Neural progenitor cell (in vitro differentiated cells): ENCODE results near the gene FAM43B. TPM values are rescaled to one million over a fixed set of nuclear protein-coding genes. Genes with fewer than 3 reads are reported as not detected.
A peak's percentile ranks its signal among the peaks of the same experiment; 100 is the strongest.
"Not testable (repeated sequence)": the region's sequence is repeated elsewhere in the genome, so short reads cannot be mapped to it uniquely, and the experiment has no call there.

Source experiments
- DNase-seq: peaks from one replicate; pipeline ENCODE4 v3.0.0-alpha.2; 2016; ENCODE audit warnings: low spot score
- H2AFZ ChIP-seq: fragments of 200-600 bp; sonication (generic); replicated peaks from 2 replicates; pipeline ENCODE4 v1.6.1; 2016; ENCODE audit warnings: antibody characterized with exemption
- H3F3A ChIP-seq: fragments of 200-600 bp; sonication (generic); 2 replicates; pipeline ENCODE4 v1.6.1; 2016; ENCODE audit warnings: antibody characterized with exemption, low read depth
- H3K27ac ChIP-seq: fragments of 200-600 bp; sonication (generic); 2 replicates; pipeline ENCODE4 v1.5.1; 2016; ENCODE audit warnings: mild to moderate bottlenecking
- H3K27me3 ChIP-seq: fragments of 200-600 bp; sonication (generic); 2 replicates; pipeline ENCODE4 v1.6.1; 2016; ENCODE audit warnings: mild to moderate bottlenecking, moderate library complexity
- H3K36me3 ChIP-seq: fragments of 200-600 bp; sonication (generic); 2 replicates; pipeline ENCODE4 v1.5.1; 2016
- H3K4me1 ChIP-seq: fragments of 200-600 bp; sonication (generic); 2 replicates; pipeline ENCODE4 v1.6.1; 2016; ENCODE audit warnings: mixed run types
- H3K4me2 ChIP-seq: fragments of 200-600 bp; sonication (generic); 2 replicates; pipeline ENCODE4 v1.6.1; 2016
- H3K4me3 ChIP-seq: fragments of 200-600 bp; sonication (generic); 2 replicates; pipeline ENCODE4 v1.5.1; 2016
- H3K79me2 ChIP-seq: fragments of 200-600 bp; sonication (generic); 2 replicates; pipeline ENCODE4 v1.6.1; 2016; ENCODE audit warnings: low read depth
- H3K9ac ChIP-seq: fragments of 200-600 bp; sonication (generic); 2 replicates; pipeline ENCODE4 v1.6.1; 2016
- H3K9me3 ChIP-seq: fragments of 200-600 bp; sonication (generic); 2 replicates; pipeline ENCODE4 v1.5.1; 2016; ENCODE audit warnings: low read depth
- H4K20me1 ChIP-seq: fragments of 200-600 bp; sonication (generic); 2 replicates; pipeline ENCODE4 v1.6.1; 2016; ENCODE audit warnings: low read depth
- H3K27ac Mint-ChIP-seq: 3 replicates; pipeline ENCODE4 v1.8.0; 2021; ENCODE audit warnings: mixed read lengths
- H3K27me3 Mint-ChIP-seq: 2 replicates; pipeline ENCODE4 v1.8.0; 2022; ENCODE audit warnings: low read depth, mild to moderate bottlenecking, inconsistent platforms, moderate library complexity, mixed read lengths; ENCODE audit not compliant: insufficient read depth
- H3K36me3 Mint-ChIP-seq: 3 replicates; pipeline ENCODE4 v1.8.0; 2021; ENCODE audit warnings: mixed read lengths
- H3K4me1 Mint-ChIP-seq: 3 replicates; pipeline ENCODE4 v1.8.0; 2021; ENCODE audit warnings: mixed read lengths
- H3K4me3 Mint-ChIP-seq: 3 replicates; pipeline ENCODE4 v1.8.0; 2021; ENCODE audit warnings: mild to moderate bottlenecking, moderate library complexity, mixed read lengths
- H3K9me3 Mint-ChIP-seq: 3 replicates; pipeline ENCODE4 v1.8.0; 2020; ENCODE audit warnings: mixed read lengths
- EZH2 ChIP-seq: fragments of 200-600 bp; sonication (generic); IDR thresholded peaks from 2 replicates; pipeline ENCODE4 v1.6.1; 2017; ENCODE audit warnings: antibody characterized with exemption, mild to moderate bottlenecking, moderate library complexity
- EZH2phosphoT487 ChIP-seq: fragments of 200-600 bp; sonication (generic); IDR thresholded peaks from 2 replicates; pipeline ENCODE4 v1.6.1; 2017; ENCODE audit warnings: antibody characterized with exemption
- total RNA-seq: library from RNA; depleted of rRNA; stranded (reverse); fragments of >200 nt; gene quantifications from 2 replicates; pipeline ENCODE4 v1.2.3, GENCODE V29; 2015; ENCODE audit warnings: low replicate concordance
- TF ChIP-seq, protein P1 (sequence below): fragments of 200-600 bp; sonication (generic); IDR thresholded peaks from 2 replicates; pipeline ENCODE4 v1.5.1; 2017; ENCODE audit warnings: antibody characterized with exemption, mild to moderate bottlenecking

The FAM43B gene
- total RNA-seq, 1 donor from 2014 or later, result not detected

GRCh38 chr1:20507564-20508410 is 44.6 kb upstream of the FAM43B start, which contains the start of gene MUL1:
MUL1 (minus strand) TSS chr1:20508151; CDS start chr1:20508024, 127 bp downstream.
- Histone ChIP-seq H3K36me3 (no peaks in the 10 kb centered on the region), H4K20me1 (peaks cover 6% of the 10 kb centered on the region), H3K27me3 (peaks cover 42% of the 10 kb centered on the region), H3F3A (no peaks in the 10 kb centered on the region), H3K4me1 (peaks cover 8% of the 10 kb centered on the region), H3K27ac (no peak within 1 kb of the TSS), H3K4me2 (peak within 1 kb of the TSS; percentile 80), H3K9ac (peak within 1 kb of the TSS; percentile 85), H2AFZ (peak within 1 kb of the TSS; percentile 80), H3K4me3 (peak within 1 kb of the TSS; percentile 94), H3K9me3 (no peaks in the 10 kb centered on the region), H3K79me2 (peaks cover 41% of the 10 kb centered on the region)
- peak; percentile 59 for TF ChIP-seq EZH2phosphoT487
- TF ChIP-seq, protein P1, sequence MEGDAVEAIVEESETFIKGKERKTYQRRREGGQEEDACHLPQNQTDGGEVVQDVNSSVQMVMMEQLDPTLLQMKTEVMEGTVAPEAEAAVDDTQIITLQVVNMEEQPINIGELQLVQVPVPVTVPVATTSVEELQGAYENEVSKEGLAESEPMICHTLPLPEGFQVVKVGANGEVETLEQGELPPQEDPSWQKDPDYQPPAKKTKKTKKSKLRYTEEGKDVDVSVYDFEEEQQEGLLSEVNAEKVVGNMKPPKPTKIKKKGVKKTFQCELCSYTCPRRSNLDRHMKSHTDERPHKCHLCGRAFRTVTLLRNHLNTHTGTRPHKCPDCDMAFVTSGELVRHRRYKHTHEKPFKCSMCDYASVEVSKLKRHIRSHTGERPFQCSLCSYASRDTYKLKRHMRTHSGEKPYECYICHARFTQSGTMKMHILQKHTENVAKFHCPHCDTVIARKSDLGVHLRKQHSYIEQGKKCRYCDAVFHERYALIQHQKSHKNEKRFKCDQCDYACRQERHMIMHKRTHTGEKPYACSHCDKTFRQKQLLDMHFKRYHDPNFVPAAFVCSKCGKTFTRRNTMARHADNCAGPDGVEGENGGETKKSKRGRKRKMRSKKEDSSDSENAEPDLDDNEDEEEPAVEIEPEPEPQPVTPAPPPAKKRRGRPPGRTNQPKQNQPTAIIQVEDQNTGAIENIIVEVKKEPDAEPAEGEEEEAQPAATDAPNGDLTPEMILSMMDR, result no peak
- no peak for TF ChIP-seq EZH2
- DNase-seq, result peak; percentile 94
- H3K4me1 Mint-ChIP-seq, result peaks cover 5% of the 10 kb centered on the region
- H3K27ac Mint-ChIP-seq, result no peak within 1 kb of the TSS
- H3K9me3 Mint-ChIP-seq, result no peaks in the 10 kb centered on the region
- no peaks in the 10 kb centered on the region for H3K36me3 Mint-ChIP-seq
- peak within 1 kb of the TSS; percentile 89 for H3K4me3 Mint-ChIP-seq
- H3K27me3 Mint-ChIP-seq, result peaks cover 6% of the 10 kb centered on the region

GRCh38 chr1:20508411-20508771 is 44.0 kb upstream of the FAM43B start:
- H3K4me1 ChIP-seq, result peaks cover 8% of the 10 kb centered on the region
- H3K27ac Mint-ChIP-seq, result no peak overlapping the region
- no peaks in the 10 kb centered on the region for H3K9me3 Mint-ChIP-seq
- peak; percentile 44 for TF ChIP-seq EZH2phosphoT487
- TF ChIP-seq, protein P1, result no peak
- H3K9ac ChIP-seq, result no peak overlapping the region
- no peak overlapping the region for H3K27ac ChIP-seq
- H3K4me3 Mint-ChIP-seq, result peak overlapping the region; percentile 89
- peaks cover 41% of the 10 kb centered on the region for H3K79me2 ChIP-seq
- H3K4me2 ChIP-seq, result peak overlapping the region; percentile 80
- H3K27me3 Mint-ChIP-seq, result peaks cover 11% of the 10 kb centered on the region
- no peaks in the 10 kb centered on the region for H3K36me3 ChIP-seq
- H2AFZ ChIP-seq, result peak overlapping the region; percentile 80
- DNase-seq, result no peak
- peak overlapping the region; percentile 94 for H3K4me3 ChIP-seq
- H4K20me1 ChIP-seq, result peaks cover 6% of the 10 kb centered on the region
- H3K4me1 Mint-ChIP-seq, result peaks cover 5% of the 10 kb centered on the region
- no peaks in the 10 kb centered on the region for H3K9me3 ChIP-seq
- H3K36me3 Mint-ChIP-seq, result no peaks in the 10 kb centered on the region
- no peaks in the 10 kb centered on the region for H3F3A ChIP-seq
- H3K27me3 ChIP-seq, result peaks cover 48% of the 10 kb centered on the region

DNA sequence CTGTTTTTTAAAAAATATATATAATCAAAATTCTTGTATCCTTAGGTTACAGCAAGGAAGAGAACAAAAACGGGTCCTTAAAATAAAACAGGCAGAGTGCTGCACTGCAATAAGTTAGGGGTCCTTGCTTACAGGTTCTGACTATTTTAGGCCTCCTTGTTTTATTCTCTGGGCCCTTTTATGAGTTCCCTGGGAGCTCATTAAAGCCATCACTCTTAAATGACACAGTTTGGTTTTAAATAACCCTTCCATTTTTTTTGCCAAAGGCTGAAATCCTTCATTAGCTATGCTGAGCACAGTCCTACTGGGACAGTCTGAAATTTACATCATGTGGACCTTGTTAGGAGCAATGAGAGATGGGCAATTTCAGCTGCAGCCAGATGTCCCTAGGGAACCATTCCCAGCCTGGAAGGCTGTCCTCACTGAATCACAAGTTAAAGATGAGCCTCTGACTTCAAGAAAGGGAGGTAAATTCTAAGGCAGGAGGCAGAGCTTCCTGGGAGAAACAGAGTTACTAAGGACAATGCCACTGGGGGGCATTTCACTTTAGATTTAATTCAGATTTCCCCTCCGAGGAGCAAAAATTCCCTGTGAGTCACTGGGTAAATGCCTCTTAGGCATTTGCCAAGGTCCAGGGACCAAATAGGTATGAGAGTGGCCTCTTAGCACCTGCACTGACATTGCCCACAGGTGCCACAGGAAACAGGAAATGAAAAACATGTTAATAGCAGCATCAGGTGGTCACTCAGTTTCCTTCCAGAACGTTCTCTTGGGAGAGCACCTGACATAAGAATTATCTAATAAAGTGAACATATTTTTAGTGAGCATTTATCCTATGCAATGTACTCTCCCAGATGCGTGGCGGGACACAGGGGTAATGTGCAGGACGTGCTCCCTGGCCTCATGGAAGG is 40.6 kb upstream of the FAM43B start:
- TF ChIP-seq EZH2phosphoT487 (no peak), EZH2 (no peak)
- TF ChIP-seq, protein P1, result no peak
- H3K79me2 ChIP-seq, result peaks cover 10% of the 10 kb centered on the region
- no peak overlapping the region for H3K27ac Mint-ChIP-seq
- peaks cover 73% of the 10 kb centered on the region for H3K27me3 ChIP-seq
- peaks cover 7% of the 10 kb centered on the region for H3K4me1 ChIP-seq
- no peaks in the 10 kb centered on the region for H3K36me3 Mint-ChIP-seq
- no peak overlapping the region for H3K27ac ChIP-seq
- no peaks in the 10 kb centered on the region for H3K9me3 Mint-ChIP-seq
- DNase-seq, result no peak
- peaks cover 13% of the 10 kb centered on the region for H3K27me3 Mint-ChIP-seq
- no peak overlapping the region for H3K9ac ChIP-seq
- no peaks in the 10 kb centered on the region for H4K20me1 ChIP-seq
- no peak overlapping the region for H3K4me3 ChIP-seq
- H3K36me3 ChIP-seq, result no peaks in the 10 kb centered on the region
- no peaks in the 10 kb centered on the region for H3F3A ChIP-seq
- H3K4me1 Mint-ChIP-seq, result peaks cover 5% of the 10 kb centered on the region
- no peak overlapping the region for H3K4me2 ChIP-seq
- no peak overlapping the region for H3K4me3 Mint-ChIP-seq
- no peak overlapping the region for H2AFZ ChIP-seq
- H3K9me3 ChIP-seq, result no peaks in the 10 kb centered on the region

DNA sequence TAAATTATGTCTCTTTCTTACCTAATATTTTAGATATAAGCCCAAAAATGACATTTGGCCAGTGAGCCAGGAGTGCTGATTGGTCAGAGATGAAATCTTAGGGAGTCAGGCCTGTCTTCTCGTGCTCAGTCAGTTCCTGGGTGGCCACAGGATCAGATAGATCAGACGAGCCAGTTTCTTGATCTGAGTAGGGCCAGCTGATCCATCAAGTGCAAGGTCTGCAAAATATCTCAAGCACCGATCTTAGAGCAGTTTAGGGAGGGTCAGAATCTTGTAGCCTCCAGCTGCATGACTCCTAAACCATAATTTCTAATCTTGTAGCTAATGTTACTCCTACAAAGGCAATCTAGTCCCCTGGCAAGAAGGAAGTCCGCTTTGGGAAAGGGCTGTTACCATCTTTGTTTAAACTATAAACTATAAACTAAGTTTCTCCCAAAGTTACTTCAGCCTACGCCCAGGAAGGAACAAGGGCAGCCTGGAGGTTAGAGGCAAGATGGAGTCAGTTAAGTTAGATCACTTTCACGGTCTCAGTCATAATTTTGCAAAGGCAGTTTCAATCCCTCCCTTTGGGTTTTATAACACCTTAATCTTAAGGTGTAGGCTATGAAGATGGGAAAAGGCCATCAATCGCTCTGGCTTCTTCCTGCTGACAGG is 32.6 kb upstream of the FAM43B start:
- not testable (repeated sequence) for H3K4me3 Mint-ChIP-seq, H3K27ac ChIP-seq, H3K4me1 Mint-ChIP-seq, H3K79me2 ChIP-seq, H3K4me1 ChIP-seq, H4K20me1 ChIP-seq, H3K36me3 Mint-ChIP-seq, DNase-seq, H3K9ac ChIP-seq, H3K4me3 ChIP-seq, H3K36me3 ChIP-seq, H3K9me3 Mint-ChIP-seq, H3K4me2 ChIP-seq, H3F3A ChIP-seq, H2AFZ ChIP-seq, H3K9me3 ChIP-seq, H3K27ac Mint-ChIP-seq
- peaks cover 70% of the 10 kb centered on the region for H3K27me3 ChIP-seq
- H3K27me3 Mint-ChIP-seq, result peaks cover 12% of the 10 kb centered on the region
